HFFc6 (cell line): ENCODE measurements around the gene ZNF283. TPM values are rescaled to one million over a fixed set of nuclear protein-coding genes. Genes with fewer than 3 reads are reported as not detected.
"Not testable (repeated sequence)": the region's sequence is repeated elsewhere in the genome, so short reads cannot be mapped to it uniquely, and the experiment has no call there.

Experiments used
- DNase-seq: peaks from one replicate; pipeline ENCODE4 v3.0.0-alpha.2; 2018
- H3K27ac Mint-ChIP-seq: 2 replicates; pipeline ENCODE4 v1.8.0; 2020; ENCODE audit warnings: mild to moderate bottlenecking, mixed read lengths
- H3K27me3 Mint-ChIP-seq: 2 replicates; pipeline ENCODE4 v1.8.0; 2021; ENCODE audit warnings: mild to moderate bottlenecking, moderate library complexity, mixed read lengths; ENCODE audit not compliant: insufficient read depth
- H3K36me3 Mint-ChIP-seq: 2 replicates; pipeline ENCODE4 v1.8.0; 2021; ENCODE audit warnings: low read depth, mixed read lengths
- H3K4me1 Mint-ChIP-seq: 2 replicates; pipeline ENCODE4 v1.8.0; 2020; ENCODE audit warnings: low read depth, mixed read lengths
- H3K4me3 Mint-ChIP-seq: 2 replicates; pipeline ENCODE4 v1.8.0; 2020; ENCODE audit warnings: mild to moderate bottlenecking, moderate library complexity, mixed read lengths
- H3K9me3 Mint-ChIP-seq: 2 replicates; pipeline ENCODE4 v1.8.0; 2020; ENCODE audit warnings: mild to moderate bottlenecking, mixed read lengths
- CTCF ChIP-seq: fragments of 200-600 bp; sonication (generic); IDR thresholded peaks from 2 replicates; pipeline ENCODE4 v1.5.0; 2021; ENCODE audit warnings: antibody characterized with exemption, mild to moderate bottlenecking
- total RNA-seq, 6 experiments: library from RNA; stranded (reverse); fragmentation: NEBNext Ultra II Directional; extraction: Animal tissue kit (Norgen Biotek cat#: 25700); gene quantifications; 2 replicates in 1 of 6; 3 replicates in 5 of 6; pipeline ENCODE4 v1.2.3, GENCODE V29; 2021

The ZNF283 gene
- total RNA-seq, 6 experiments from 2014 or later: 5.7 to 9.0 (median 7.9) TPM

- Mint-ChIP-seq H3K27me3 (no peaks in the 10 kb centered on the region; the same call in 1 of the 2 replicates), H3K4me3 (no peak overlapping the region), H3K36me3 (peaks cover 92% of the 10 kb centered on the region), H3K9me3 (peaks cover 93% of the 10 kb centered on the region), H3K27ac (no peak overlapping the region), H3K4me1 (no peaks in the 10 kb centered on the region)
- no peak for TF ChIP-seq CTCF
- DNase-seq: no peak
Observed at GRCh38 chr19:43847884-43848283, 20.8 kb downstream of the ZNF283 start.

- no peak for TF ChIP-seq CTCF
- peaks cover 87% of the 10 kb centered on the region for H3K36me3 Mint-ChIP-seq
- H3K27me3 Mint-ChIP-seq: no peaks in the 10 kb centered on the region; the same call in 1 of the 2 replicates
- H3K4me1 Mint-ChIP-seq: no peaks in the 10 kb centered on the region
- H3K27ac Mint-ChIP-seq: no peak overlapping the region
- peaks cover 89% of the 10 kb centered on the region for H3K9me3 Mint-ChIP-seq
- H3K4me3 Mint-ChIP-seq: no peak overlapping the region
- DNase-seq: no peak
Observed at GRCh38 chr19:43848821-43849220, 21.7 kb downstream of the ZNF283 start.

- DNase-seq: no peak
- peaks cover 61% of the 10 kb centered on the region for H3K36me3 Mint-ChIP-seq
- TF ChIP-seq CTCF: no peak
Observed at GRCh38 chr19:43858174-43858573, 31.1 kb downstream of the ZNF283 start.

GRCh38 chr19:43866923-43867322 lies 39.8 kb downstream of the ZNF283 start:
- not testable (repeated sequence) for H3K27me3 Mint-ChIP-seq, H3K4me1 Mint-ChIP-seq, DNase-seq, H3K4me3 Mint-ChIP-seq, H3K27ac Mint-ChIP-seq
- Mint-ChIP-seq H3K9me3 (peaks cover 70% of the 10 kb centered on the region), H3K36me3 (peaks cover 24% of the 10 kb centered on the region)

More at GRCh38 chr19:43858174-43858573, 31.1 kb downstream of the ZNF283 start:
- Mint-ChIP-seq H3K4me1 (no peaks in the 10 kb centered on the region), H3K4me3 (no peak overlapping the region), H3K27ac (no peak overlapping the region), H3K27me3 (no peaks in the 10 kb centered on the region), H3K9me3 (peaks cover 85% of the 10 kb centered on the region)

- H3K4me1 Mint-ChIP-seq: no peaks in the 10 kb centered on the region
- peaks cover 54% of the 10 kb centered on the region for H3K36me3 Mint-ChIP-seq
- no peak overlapping the region for H3K27ac Mint-ChIP-seq
- H3K27me3 Mint-ChIP-seq: peaks cover 1% of the 10 kb centered on the region; the same call in 1 of the 2 replicates
- DNase-seq: no peak
- TF ChIP-seq CTCF: no peak
- H3K4me3 Mint-ChIP-seq: no peak overlapping the region
- peaks cover 91% of the 10 kb centered on the region for H3K9me3 Mint-ChIP-seq
Observed at GRCh38 chr19:43872547-43873336, 45.6 kb downstream of the ZNF283 start.

GRCh38 chr19:43880483-43880882 lies 53.4 kb downstream of the ZNF283 start:
- no peak overlapping the region for H3K4me3 Mint-ChIP-seq
- peaks cover 82% of the 10 kb centered on the region for H3K9me3 Mint-ChIP-seq
- H3K27me3 Mint-ChIP-seq: no peaks in the 10 kb centered on the region
- H3K4me1 Mint-ChIP-seq: no peaks in the 10 kb centered on the region
- peaks cover 55% of the 10 kb centered on the region for H3K36me3 Mint-ChIP-seq
- no peak for DNase-seq
- H3K27ac Mint-ChIP-seq: no peak overlapping the region
- TF ChIP-seq CTCF: no peak
